GM21723 (cell line): ENCODE measurements around the gene FAM237B.
"Not testable (repeated sequence)": the region's sequence is repeated elsewhere in the genome, so short reads cannot be mapped to it uniquely, and the experiment has no call there.

ENCODE experiments used
- ATAC-seq: cut with Tn5 transposase; IDR thresholded peaks from one replicate; pipeline ENCODE4 v1.9.1; 2021; ENCODE audit warnings: mild to moderate bottlenecking, moderate library complexity; ENCODE audit not compliant: unreplicated experiment

FAM237B gene

GRCh38 chr7:90320801-90321494 is at the start of gene FAM237B:
Gene FAM237B, minus strand, starts transcription at chr7:90321304. Its CDS starts 1,556 bp downstream, at chr7:90319748.
- no peak for ATAC-seq

- ATAC-seq: no peak
These were observed 30.9 kb upstream of the FAM237B start for GRCh38 chr7:90351987-90352386.

GRCh38 chr7:90350032-90350431 is 28.9 kb upstream of the FAM237B start:
- not testable (repeated sequence) for ATAC-seq

- ATAC-seq: no peak
These were observed 28.2 kb upstream of the FAM237B start for GRCh38 chr7:90349305-90349704.

- ATAC-seq: no peak
These were observed 26.7 kb upstream of the FAM237B start for GRCh38 chr7:90347759-90348158.

GRCh38 chr7:90346336-90347125 is 25.4 kb upstream of the FAM237B start, which contains the start of gene GTPBP10:
Gene GTPBP10, plus strand, starts transcription at chr7:90346716. Its CDS starts 26 bp downstream, at chr7:90346742.
- peak; percentile 95 for ATAC-seq

GRCh38 chr7:90345595-90346335 is 24.7 kb upstream of the FAM237B start:
- ATAC-seq: peak; percentile 22

- no peak for ATAC-seq
These were observed 23.9 kb upstream of the FAM237B start for GRCh38 chr7:90345016-90345415.

- ATAC-seq: no peak
These were observed 16.0 kb upstream of the FAM237B start for GRCh38 chr7:90337106-90337505.

- not testable (repeated sequence) for ATAC-seq
These were observed 13.8 kb upstream of the FAM237B start for GRCh38 chr7:90334926-90335325.

- no peak for ATAC-seq
These were observed 13.2 kb upstream of the FAM237B start for GRCh38 chr7:90334193-90334843.

GRCh38 chr7:90326500-90326899 is 5.4 kb upstream of the FAM237B start:
- ATAC-seq: no peak

GRCh38 chr7:90322837-90323236 is 1.7 kb upstream of the FAM237B start:
- no peak for ATAC-seq

- ATAC-seq: no peak
These were observed 695 bp downstream of the FAM237B start for GRCh38 chr7:90320418-90320800.

- ATAC-seq: no peak
These were observed 1.1 kb downstream of the FAM237B start for GRCh38 chr7:90320014-90320413.

GRCh38 chr7:90313907-90314306 is 7.2 kb downstream of the FAM237B start:
- ATAC-seq: no peak

GRCh38 chr7:90312745-90313144 is 8.4 kb downstream of the FAM237B start:
- no peak for ATAC-seq

GRCh38 chr7:90311175-90311574 is 9.9 kb downstream of the FAM237B start:
- no peak for ATAC-seq

- no peak for ATAC-seq
These were observed 11.2 kb downstream of the FAM237B start for GRCh38 chr7:90309872-90310271.

- ATAC-seq: no peak
These were observed 17.9 kb downstream of the FAM237B start for GRCh38 chr7:90303241-90303640.
